Naive B cell (primary cell): ENCODE measurements around the gene DUS1L. TPM values are rescaled to one million over a fixed set of nuclear protein-coding genes. Genes with fewer than 3 reads are reported as not detected.

Experiments
- ATAC-seq, 2 donors: fragments of 150-1000 bp; cut with Tn5 transposase; 2 replicates each; pipeline ENCODE4 v1.10.0; 2021; ENCODE audit warnings: low read depth in 2 of 2, mild to moderate bottlenecking in 2 of 2, moderate library complexity in 2 of 2
- DNase-seq: peaks from one replicate; pipeline ENCODE4 v3.0.0; 2022
- H3K27ac Mint-ChIP-seq, 6 donors: one replicate each; pipeline ENCODE4 v1.8.0; 2020 to 2022; ENCODE audit warnings: mild to moderate bottlenecking in 6 of 6, mixed read lengths in 6 of 6, moderate library complexity in 5 of 6, inconsistent platforms in 2 of 6
- H3K27me3 Mint-ChIP-seq, 3 donors: one replicate each; pipeline ENCODE4 v1.8.0; 2021 to 2022; ENCODE audit warnings: mixed read lengths in 3 of 3, mild to moderate bottlenecking in 1 of 3
- H3K36me3 Mint-ChIP-seq, 2 donors: one replicate each; pipeline ENCODE4 v1.8.0; 2020 to 2022; ENCODE audit warnings: mixed read lengths in 2 of 2, inconsistent platforms in 1 of 2, mild to moderate bottlenecking in 1 of 2
- H3K4me1 Mint-ChIP-seq, 3 donors: one replicate each; pipeline ENCODE4 v1.8.0; 2020 to 2022; ENCODE audit warnings: mixed read lengths in 3 of 3, inconsistent platforms in 1 of 3, mild to moderate bottlenecking in 1 of 3, moderate library complexity in 1 of 3
- H3K4me3 Mint-ChIP-seq, 8 donors: one replicate each; pipeline ENCODE4 v1.8.0; 2020 to 2022; ENCODE audit warnings: mild to moderate bottlenecking in 8 of 8, mixed read lengths in 8 of 8, moderate library complexity in 8 of 8, inconsistent platforms in 2 of 8
- H3K9me3 Mint-ChIP-seq, 7 donors: one replicate each; pipeline ENCODE4 v1.8.0; 2020 to 2022; ENCODE audit warnings: mixed read lengths in 7 of 7, mild to moderate bottlenecking in 5 of 7, inconsistent platforms in 2 of 7, moderate library complexity in 1 of 7
- polyA plus RNA-seq, 6 donors: library from polyadenylated mRNA; unstranded; fragments of 300-500 nt; fragmentation: Illumina TruSeq; gene quantifications; one replicate each; pipeline ENCODE4 v1.2.3, GENCODE V29; 2021; ENCODE audit warnings: low read depth in 6 of 6

DUS1L gene
- polyA plus RNA-seq, 6 donors from 2014 or later, result 52.4 to 86.5 (median 68.2) TPM

GRCh38 chr17:82025401-82026107 lies 40.0 kb downstream of the DUS1L start:
- Mint-ChIP-seq H3K4me3 (peak overlapping the region in 4 of 8 donors; percentile 21 to 71 (median 51)), H3K27ac (no peak overlapping the region), H3K9me3 (no peaks in the 10 kb centered on the region), H3K27me3 (peaks cover 0 to 25% (median 7%) of the 10 kb centered on the region in 3 donors), H3K4me1 (peaks cover 8 to 29% (median 18%) of the 10 kb centered on the region in 3 donors), H3K36me3 (no peaks in the 10 kb centered on the region)
- DNase-seq (no peak), ATAC-seq (no peak)

- Mint-ChIP-seq H3K27me3 (peaks cover 0 to 21% (median 7%) of the 10 kb centered on the region in 3 donors), H3K4me1 (peaks cover 7 to 26% (median 18%) of the 10 kb centered on the region in 3 donors), H3K4me3 (no peak overlapping the region), H3K36me3 (no peaks in the 10 kb centered on the region), H3K9me3 (no peaks in the 10 kb centered on the region), H3K27ac (no peak overlapping the region)
- ATAC-seq, result no peak
- DNase-seq, result no peak
These were observed 40.7 kb downstream of the DUS1L start for GRCh38 chr17:82024859-82025258.

- peak overlapping the region in 1 of 6 donors; percentile 27 for H3K27ac Mint-ChIP-seq
- no peaks in the 10 kb centered on the region for H3K36me3 Mint-ChIP-seq
- ATAC-seq (no peak), DNase-seq (no peak)
- peaks cover 7 to 20% (median 14%) of the 10 kb centered on the region in 3 donors for H3K4me1 Mint-ChIP-seq
- H3K9me3 Mint-ChIP-seq, result no peaks in the 10 kb centered on the region
- peak overlapping the region; percentile 80 to 91 (median 87) for H3K4me3 Mint-ChIP-seq
- H3K27me3 Mint-ChIP-seq, result peaks cover 0 to 9% (median 7%) of the 10 kb centered on the region in 3 donors
These were observed 42.0 kb downstream of the DUS1L start for GRCh38 chr17:82023447-82024241.

- Mint-ChIP-seq H3K27ac (peak within 1 kb of the TSS in 5 of 6 donors; percentile 0 to 73 (median 36)), H3K9me3 (no peaks in the 10 kb centered on the region), H3K27me3 (peaks cover 0 to 8% (median 7%) of the 10 kb centered on the region in 3 donors), H3K4me1 (peaks cover 7 to 20% (median 14%) of the 10 kb centered on the region in 3 donors), H3K4me3 (peak within 1 kb of the TSS; percentile 81 to 93 (median 88)), H3K36me3 (no peaks in the 10 kb centered on the region)
- ATAC-seq, result peak; percentile 92 to 94
- DNase-seq, result peak; percentile 99
These were observed 42.6 kb downstream of the DUS1L start, which contains the start of gene LRRC45 for GRCh38 chr17:82022981-82023446. Gene LRRC45 (plus strand): TSS chr17:82023305. CDS start chr17:82023644, 339 bp downstream.

- DNase-seq, result no peak
- Mint-ChIP-seq H3K4me1 (peaks cover 7 to 20% (median 14%) of the 10 kb centered on the region in 3 donors), H3K27ac (peak within 1 kb of the TSS in 5 of 6 donors; percentile 0 to 88 (median 70)), H3K9me3 (no peaks in the 10 kb centered on the region), H3K4me3 (peak within 1 kb of the TSS; percentile 81 to 93 (median 88)), H3K36me3 (no peaks in the 10 kb centered on the region), H3K27me3 (peaks cover 0 to 5% (median 3%) of the 10 kb centered on the region in 3 donors)
- peak; percentile 9 to 14 for ATAC-seq
These were observed 43.2 kb downstream of the DUS1L start, which contains the start of gene CENPX for GRCh38 chr17:82022310-82022980. Gene CENPX (minus strand): TSS chr17:82022878. CDS start chr17:82022861, 17 bp downstream.

- ATAC-seq (no peak), DNase-seq (no peak)
- Mint-ChIP-seq H3K27me3 (peaks cover 0 to under 1% (median 0%) of the 10 kb centered on the region in 3 donors), H3K4me3 (peak overlapping the region; percentile 81 to 93 (median 88)), H3K27ac (peak overlapping the region in 2 of 6 donors; percentile 15 to 88), H3K9me3 (no peaks in the 10 kb centered on the region), H3K36me3 (no peaks in the 10 kb centered on the region), H3K4me1 (peaks cover 7 to 20% (median 14%) of the 10 kb centered on the region in 3 donors)
These were observed 43.7 kb downstream of the DUS1L start for GRCh38 chr17:82021900-82022309.

GRCh38 chr17:82021107-82021899 lies 44.3 kb downstream of the DUS1L start:
- Mint-ChIP-seq H3K4me3 (peak overlapping the region; percentile 81 to 93 (median 88)), H3K4me1 (peaks cover 7 to 20% (median 14%) of the 10 kb centered on the region in 3 donors), H3K27me3 (no peaks in the 10 kb centered on the region), H3K36me3 (no peaks in the 10 kb centered on the region), H3K27ac (peak overlapping the region in 2 of 6 donors; percentile 62 to 88), H3K9me3 (no peaks in the 10 kb centered on the region)
- no peak for ATAC-seq
- DNase-seq, result no peak

- Mint-ChIP-seq H3K36me3 (no peaks in the 10 kb centered on the region), H3K4me1 (peaks cover 7 to 20% (median 14%) of the 10 kb centered on the region in 3 donors), H3K27ac (no peak overlapping the region), H3K27me3 (no peaks in the 10 kb centered on the region), H3K9me3 (no peaks in the 10 kb centered on the region), H3K4me3 (peak overlapping the region in 3 of 8 donors; percentile 36 to 72 (median 56))
- DNase-seq (no peak), ATAC-seq (no peak)
These were observed 45.0 kb downstream of the DUS1L start for GRCh38 chr17:82020572-82021106.

GRCh38 chr17:82019690-82020571 lies 45.7 kb downstream of the DUS1L start:
- H3K4me3 Mint-ChIP-seq, result peak overlapping the region in 4 of 8 donors; percentile 36 to 73 (median 62)
- DNase-seq, result peak; percentile 47
- no peaks in the 10 kb centered on the region for H3K27me3 Mint-ChIP-seq
- no peak overlapping the region for H3K27ac Mint-ChIP-seq
- no peak for ATAC-seq
- H3K9me3 Mint-ChIP-seq, result no peaks in the 10 kb centered on the region
- peaks cover 7 to 20% (median 14%) of the 10 kb centered on the region in 3 donors for H3K4me1 Mint-ChIP-seq
- no peaks in the 10 kb centered on the region for H3K36me3 Mint-ChIP-seq

- no peaks in the 10 kb centered on the region for H3K36me3 Mint-ChIP-seq
- DNase-seq, result no peak
- H3K4me3 Mint-ChIP-seq, result no peak overlapping the region
- H3K4me1 Mint-ChIP-seq, result peaks cover 7 to 17% (median 13%) of the 10 kb centered on the region in 3 donors
- no peak overlapping the region for H3K27ac Mint-ChIP-seq
- no peak for ATAC-seq
- H3K27me3 Mint-ChIP-seq, result no peaks in the 10 kb centered on the region
- no peaks in the 10 kb centered on the region for H3K9me3 Mint-ChIP-seq
These were observed 46.5 kb downstream of the DUS1L start for GRCh38 chr17:82018989-82019689.
